Esophagus muscularis mucosa (tissue), 3 donors: Measurements from ENCODE around the gene CEBPZ.

ENCODE experiments used
- POLR2A ChIP-seq: fragments of 450-650 bp; IDR thresholded peaks from one replicate; pipeline ENCODE4 v1.6.1; 2017; ENCODE audit warnings: antibody characterized with exemption, moderate library complexity, mild to moderate bottlenecking, low read depth
- POLR2AphosphoS5 ChIP-seq, 2 donors: sonication (generic); formaldehyde crosslinking; IDR thresholded peaks; one replicate each; pipeline ENCODE4 v1.6.1; 2017; ENCODE audit warnings: antibody characterized with exemption in 2 of 2
- TF ChIP-seq, protein P1 (sequence below), 3 experiments: fragments of 200-600 bp in 2 of 3; fragments of 450-650 bp in 1 of 3; sonication (generic) in 2 of 3; IDR thresholded peaks; one replicate each; pipeline ENCODE4 v1.5.1; 2017 to 2019; ENCODE audit warnings: antibody characterized with exemption in 3 of 3, mild to moderate bottlenecking in 2 of 3, moderate library complexity in 1 of 3

DNA sequence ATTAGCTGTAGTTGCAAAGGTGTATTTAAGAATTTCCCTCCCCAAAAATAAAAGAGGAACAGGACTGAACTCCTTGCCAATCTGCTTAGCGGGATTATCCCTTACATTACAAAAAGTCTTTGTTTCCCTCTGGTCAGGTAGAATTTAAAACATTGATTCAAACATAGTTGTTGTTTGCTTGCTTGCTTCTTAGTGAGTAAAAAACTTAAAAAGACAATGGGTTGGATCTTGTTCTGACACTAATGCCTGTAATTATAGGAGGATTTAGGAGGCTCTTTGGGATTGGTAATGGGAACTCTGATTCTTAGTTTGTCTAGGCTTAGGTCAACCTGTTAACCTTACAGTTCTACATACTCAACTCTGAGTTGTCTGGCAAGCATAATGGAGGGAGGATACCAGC is 38.8 kb downstream of the CEBPZ start:
- TF ChIP-seq, protein P1, sequence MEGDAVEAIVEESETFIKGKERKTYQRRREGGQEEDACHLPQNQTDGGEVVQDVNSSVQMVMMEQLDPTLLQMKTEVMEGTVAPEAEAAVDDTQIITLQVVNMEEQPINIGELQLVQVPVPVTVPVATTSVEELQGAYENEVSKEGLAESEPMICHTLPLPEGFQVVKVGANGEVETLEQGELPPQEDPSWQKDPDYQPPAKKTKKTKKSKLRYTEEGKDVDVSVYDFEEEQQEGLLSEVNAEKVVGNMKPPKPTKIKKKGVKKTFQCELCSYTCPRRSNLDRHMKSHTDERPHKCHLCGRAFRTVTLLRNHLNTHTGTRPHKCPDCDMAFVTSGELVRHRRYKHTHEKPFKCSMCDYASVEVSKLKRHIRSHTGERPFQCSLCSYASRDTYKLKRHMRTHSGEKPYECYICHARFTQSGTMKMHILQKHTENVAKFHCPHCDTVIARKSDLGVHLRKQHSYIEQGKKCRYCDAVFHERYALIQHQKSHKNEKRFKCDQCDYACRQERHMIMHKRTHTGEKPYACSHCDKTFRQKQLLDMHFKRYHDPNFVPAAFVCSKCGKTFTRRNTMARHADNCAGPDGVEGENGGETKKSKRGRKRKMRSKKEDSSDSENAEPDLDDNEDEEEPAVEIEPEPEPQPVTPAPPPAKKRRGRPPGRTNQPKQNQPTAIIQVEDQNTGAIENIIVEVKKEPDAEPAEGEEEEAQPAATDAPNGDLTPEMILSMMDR (IDR thresholded peaks at IDR 0.05): no peak
- no peak for TF ChIP-seq POLR2A
- no peak for TF ChIP-seq POLR2AphosphoS5 (IDR thresholded peaks at IDR 0.05)
